Keratinocyte (primary cell): ENCODE data around the gene IL4R. TPM values are rescaled to one million over a fixed set of nuclear protein-coding genes. Genes with fewer than 3 reads are reported as not detected.

Experiments
- DNase-seq: peaks from one replicate; pipeline ENCODE4 v3.0.0-alpha.2; 2011; ENCODE audit warnings: low read depth, missing footprints, low spot score
- FAIRE-seq: peaks from 2 replicates; lab custom pipeline; 2011; peaks lifted over from hg19 to GRCh38; lab: Jason Lieb, UNC
- H2AFZ ChIP-seq: 2 replicates; pipeline ENCODE4 v1.6.0; 2012; ENCODE audit warnings: low read length, control low read depth, inconsistent platforms; ENCODE audit not compliant: control insufficient read depth
- H3K27ac ChIP-seq: 2 replicates; pipeline ENCODE4 v1.5.1; 2011; ENCODE audit warnings: low read length; ENCODE audit not compliant: control insufficient read depth, insufficient read depth
- H3K27me3 ChIP-seq: 3 replicates; pipeline ENCODE4 v1.6.0; 2011; ENCODE audit warnings: low read length; ENCODE audit not compliant: control insufficient read depth, insufficient read depth; ENCODE audit errors: extremely low read depth
- H3K36me3 ChIP-seq, 2 experiments: 2 replicates in 1 of 2; 3 replicates in 1 of 2; pipeline ENCODE4 v1.5.1; 2011; ENCODE audit warnings: low read length in 2 of 2, mild to moderate bottlenecking in 1 of 2; ENCODE audit not compliant: control insufficient read depth in 2 of 2, insufficient read depth in 2 of 2; ENCODE audit errors: extremely low read depth in 1 of 2
- H3K4me1 ChIP-seq: 3 replicates; pipeline ENCODE4 v1.5.1; 2011; ENCODE audit warnings: low read length; ENCODE audit not compliant: control insufficient read depth, insufficient read depth; ENCODE audit errors: extremely low read depth
- H3K4me2 ChIP-seq: 3 replicates; pipeline ENCODE4 v1.6.0; 2011; ENCODE audit warnings: low read depth, low read length; ENCODE audit not compliant: control insufficient read depth, insufficient read depth; ENCODE audit errors: extremely low read depth
- H3K4me3 ChIP-seq, 3 experiments: fragments of 200-600 bp in 1 of 3; sonication (generic) in 1 of 3; 2 replicates in 2 of 3; 3 replicates in 1 of 3; pipeline ENCODE4 v1.5.1; 2011 to 2016; ENCODE audit warnings: low read length in 3 of 3, mild to moderate bottlenecking in 3 of 3, control low read depth in 2 of 3, inconsistent platforms in 1 of 3, low read depth in 1 of 3, mixed read lengths in 1 of 3, mixed run types in 1 of 3, moderate library complexity in 1 of 3; ENCODE audit not compliant: control insufficient read depth in 2 of 3, insufficient read depth in 2 of 3; ENCODE audit errors: extremely low read depth in 1 of 3
- H3K79me2 ChIP-seq: 2 replicates; pipeline ENCODE4 v1.6.0; 2012; ENCODE audit warnings: low read length; ENCODE audit not compliant: control insufficient read depth, insufficient read depth
- H3K9ac ChIP-seq: 3 replicates; pipeline ENCODE4 v1.6.0; 2011; ENCODE audit warnings: low read length; ENCODE audit not compliant: control insufficient read depth, insufficient read depth; ENCODE audit errors: extremely low read depth
- H3K9me1 ChIP-seq: 3 replicates; pipeline ENCODE4 v1.6.0; 2011; ENCODE audit warnings: low read length; ENCODE audit not compliant: control insufficient read depth, insufficient read depth; ENCODE audit errors: extremely low read depth
- H3K9me3 ChIP-seq: 2 replicates; pipeline ENCODE4 v1.5.1; 2012; ENCODE audit warnings: low read depth, low read length; ENCODE audit not compliant: control insufficient read depth
- H4K20me1 ChIP-seq: 3 replicates; pipeline ENCODE4 v1.6.0; 2011; ENCODE audit warnings: low read length; ENCODE audit not compliant: control insufficient read depth, insufficient read depth; ENCODE audit errors: extremely low read depth
- CTCF ChIP-seq, 3 experiments: IDR thresholded peaks in 1 of 3; conservative IDR thresholded peaks in 1 of 3; optimal IDR thresholded peaks in 1 of 3; 2 replicates in 2 of 3; 3 replicates in 1 of 3; pipeline versions ENCODE3 to v1.5.1; 2011; ENCODE audit warnings: low read length in 3 of 3, mild to moderate bottlenecking in 3 of 3, moderate library complexity in 2 of 3, control low read depth in 1 of 3, inconsistent platforms in 1 of 3; ENCODE audit not compliant: insufficient read depth in 2 of 3; ENCODE audit errors: extremely low read depth in 1 of 3
- EZH2 ChIP-seq: IDR thresholded peaks from one replicate; pipeline ENCODE4 v1.6.1; 2012; ENCODE audit warnings: inconsistent platforms, mild to moderate bottlenecking, low read length, moderate library complexity
- dilution Hi-C: fragments of 300-500 bp; cut with MboI; formaldehyde crosslinking; loops from one replicate; pipeline ENCODE4 v1.7.0; 2020; ENCODE audit warnings: low sequenced_read_pairs; ENCODE audit not compliant: extremely low pct_ligation_motif_present
- polyA plus RNA-seq, 5 experiments: library from polyadenylated mRNA; depleted of rRNA in 3 of 5; stranded (reverse) in 3 of 5; stranded (forward) in 1 of 5; unstranded in 1 of 5; fragments of >200 nt; gene quantifications; 1 replicate in 1 of 5; 2 replicates in 3 of 5; 3 replicates in 1 of 5; pipeline versions ENCODE4 v1.2.1 to v1.2.3, GENCODE V29; 2011 to 2012; ENCODE audit warnings: missing spikeins in 2 of 5, low read depth in 1 of 5, low replicate concordance in 1 of 5

The IL4R gene
- polyA plus RNA-seq, 1 donor (not counting 4 experiments of a cell fraction or from before 2014, with no cell fraction given) = 60.5 TPM

GRCh38 chr16:27311897-27312303 is 1.9 kb upstream of the IL4R start:
- Histone ChIP-seq H3K9me3 (no peaks in the 10 kb centered on the region), H3K9me1 (no peaks in the 10 kb centered on the region), H3K27me3 (no peaks in the 10 kb centered on the region), H3K27ac (no peak overlapping the region), H3K36me3 (peaks cover 0 to 4% of the 10 kb centered on the region in 2 experiments), H3K79me2 (peaks cover 13% of the 10 kb centered on the region), H3K9ac (no peak overlapping the region), H4K20me1 (no peaks in the 10 kb centered on the region), H3K4me2 (no peak overlapping the region), H3K4me1 (peaks cover 21% of the 10 kb centered on the region), H2AFZ (no peak overlapping the region), H3K4me3 (no peak overlapping the region)
- no peak for FAIRE-seq
- dilution Hi-C loops = no loop called here
- no peak for DNase-seq
- no peak for TF ChIP-seq EZH2
- TF ChIP-seq CTCF (optimal IDR thresholded peaks at IDR 0.05 in 1 of 3, IDR thresholded peaks at IDR 0.05 in 1 of 3, conservative IDR thresholded peaks at IDR 0.05 in 1 of 3; ENCODE audit: extremely low read depth in 1 of 3, insufficient read depth in 2 of 3, low read length in 3 of 3) = no peak

- H3K4me2 ChIP-seq = peak overlapping the region; percentile 69
- FAIRE-seq (peak; percentile 48), DNase-seq (no peak)
- no peaks in the 10 kb centered on the region for H4K20me1 ChIP-seq
- H3K4me1 ChIP-seq = peaks cover 30% of the 10 kb centered on the region
- H3K4me3 ChIP-seq = peak overlapping the region; percentile 80 to 97 (median 91)
- no peaks in the 10 kb centered on the region for H3K9me1 ChIP-seq
- dilution Hi-C loops = no loop called here
- peaks cover 0 to 4% of the 10 kb centered on the region in 2 experiments for H3K36me3 ChIP-seq
- peak overlapping the region; percentile 96 for H3K9ac ChIP-seq
- no peaks in the 10 kb centered on the region for H3K27me3 ChIP-seq
- peaks cover 13% of the 10 kb centered on the region for H3K79me2 ChIP-seq
- H2AFZ ChIP-seq = peak overlapping the region; percentile 56
- peak overlapping the region; percentile 90 for H3K27ac ChIP-seq
- no peaks in the 10 kb centered on the region for H3K9me3 ChIP-seq
- no peak for TF ChIP-seq CTCF (optimal IDR thresholded peaks at IDR 0.05 in 1 of 3, IDR thresholded peaks at IDR 0.05 in 1 of 3, conservative IDR thresholded peaks at IDR 0.05 in 1 of 3; ENCODE audit: extremely low read depth in 1 of 3, insufficient read depth in 2 of 3, low read length in 3 of 3)
- no peak for TF ChIP-seq EZH2
Observed at GRCh38 chr16:27312580-27313421, 973 bp upstream of the IL4R start.
